ENCODE measurements around the gene TOR1A. TPM values are rescaled to one million over a fixed set of nuclear protein-coding genes. Genes with fewer than 3 reads are reported as not detected.

TOR1A gene
- total and polyA plus RNA-seq, 12 donors, result 19.7 to 61.4 (median 39.5) TPM

Small RNA genes within 50 kb of the gene (microRNA-seq; reads per million reads assigned to microRNA genes)
- 0 to 2.0 (median 1.1) reads per million in 3 donors for gene MIR6855

Small RNA genes within 50 kb of the gene (small RNA-seq; reads per million reads assigned to genes)
- 0 to 0.17 reads per million in 2 donors for gene MIR6855

Other genes starting within 250 kb of the TOR1A start
- gene C9orf50, start 203.0 kb downstream of the TOR1A start, total RNA-seq, result under 1 TPM in 3 of 9 donors, not detected in 6; 0.11 to 0.37 (median 0.14) TPM
- gene C9orf50, start 203.0 kb downstream of the TOR1A start, polyA plus RNA-seq, result under 1 TPM in 2 of 3 donors, not detected in 1; 0.56 to 0.74 TPM
- gene NTMT1, start 198.0 kb downstream of the TOR1A start, total RNA-seq, result 100 to 1,000 TPM in 4 of 9 donors, 10 to 100 TPM in 5; 27.2 to 190 (median 59.7) TPM
- gene NTMT1, start 198.0 kb downstream of the TOR1A start, polyA plus RNA-seq, result 100 to 1,000 TPM in 1 of 3 donors, 10 to 100 TPM in 2; 40.0 to 122 (median 87.5) TPM
- 10 to 100 TPM in 8 of 9 donors, 1 to 10 TPM in 1; 10.0 to 31.8 (median 26.7) TPM for gene ASB6, start 182.0 kb downstream of the TOR1A start, total RNA-seq
- 10 to 100 TPM; 11.2 to 34.2 (median 30.6) TPM for gene ASB6, start 182.0 kb downstream of the TOR1A start, polyA plus RNA-seq
- 1 to 10 TPM in 8 of 9 donors, under 1 TPM in 1; 0.55 to 8.3 (median 3.7) TPM for gene PRRX2, start 158.5 kb downstream of the TOR1A start, total RNA-seq
- 10 to 100 TPM in 1 of 3 donors, 1 to 10 TPM in 1, under 1 TPM in 1; 0.15 to 14.2 (median 8.1) TPM for gene PRRX2, start 158.5 kb downstream of the TOR1A start, polyA plus RNA-seq
- 1 to 10 TPM in 5 of 9 donors, under 1 TPM in 3, not detected in 1; 0.12 to 2.8 (median 1.2) TPM for gene PTGES, start 71.1 kb downstream of the TOR1A start, total RNA-seq
- gene PTGES, start 71.1 kb downstream of the TOR1A start, polyA plus RNA-seq, result 1 to 10 TPM; 1.2 to 4.4 (median 3.7) TPM
- gene TOR1B, start 21.0 kb downstream of the TOR1A start, total RNA-seq, result 10 to 100 TPM; 19.2 to 36.3 (median 27.7) TPM
- 10 to 100 TPM in 1 of 3 donors, 1 to 10 TPM in 2; 9.8 to 23.7 (median 10.0) TPM for gene TOR1B, start 21.0 kb downstream of the TOR1A start, polyA plus RNA-seq
- gene C9orf78, start 11.1 kb upstream of the TOR1A start, total RNA-seq, result 10 to 100 TPM; 36.2 to 89.5 (median 42.6) TPM
- gene C9orf78, start 11.1 kb upstream of the TOR1A start, polyA plus RNA-seq, result 100 to 1,000 TPM in 1 of 3 donors, 10 to 100 TPM in 2; 35.6 to 116 (median 50.8) TPM
- 10 to 100 TPM in 8 of 9 donors, 1 to 10 TPM in 1; 8.3 to 50.1 (median 34.1) TPM for gene USP20, start 11.3 kb upstream of the TOR1A start, total RNA-seq
- gene USP20, start 11.3 kb upstream of the TOR1A start, polyA plus RNA-seq, result 10 to 100 TPM; 14.0 to 73.4 (median 69.5) TPM
- gene FNBP1, start 219.1 kb upstream of the TOR1A start, total RNA-seq, result 10 to 100 TPM; 22.6 to 40.4 (median 24.3) TPM
- 10 to 100 TPM; 15.3 to 26.2 (median 19.9) TPM for gene FNBP1, start 219.1 kb upstream of the TOR1A start, polyA plus RNA-seq
- gene GPR107, start 229.8 kb upstream of the TOR1A start, total RNA-seq, result 10 to 100 TPM; 19.4 to 45.9 (median 31.7) TPM
- 10 to 100 TPM in 2 of 3 donors, 1 to 10 TPM in 1; 8.9 to 34.0 (median 11.9) TPM for gene GPR107, start 229.8 kb upstream of the TOR1A start, polyA plus RNA-seq

Measured in adrenal gland (tissue), 12 donors.